Renal pelvis (tissue), 12 donors: Measurements from ENCODE around the gene ZNF385A. TPM values are rescaled to one million over a fixed set of nuclear protein-coding genes. Genes with fewer than 3 reads are reported as not detected.
A peak's percentile ranks its signal among the peaks of the same experiment; 100 is the strongest.

ENCODE experiments used
- DNase-seq: peaks from one replicate; pipeline ENCODE4 v3.0.0-alpha.2; 2013
- long read RNA-seq, 16 experiments: transcript quantifications; one replicate each; lab custom pipeline, GENCODE V29; 2026
- polyA plus RNA-seq, 3 donors: library from polyadenylated mRNA; unstranded; fragments of 120-200 nt; gene quantifications; one replicate each; pipeline ENCODE4 v1.2.1, GENCODE V29; 2013; ENCODE audit not compliant: insufficient read length in 3 of 3

The ZNF385A gene, protein sequence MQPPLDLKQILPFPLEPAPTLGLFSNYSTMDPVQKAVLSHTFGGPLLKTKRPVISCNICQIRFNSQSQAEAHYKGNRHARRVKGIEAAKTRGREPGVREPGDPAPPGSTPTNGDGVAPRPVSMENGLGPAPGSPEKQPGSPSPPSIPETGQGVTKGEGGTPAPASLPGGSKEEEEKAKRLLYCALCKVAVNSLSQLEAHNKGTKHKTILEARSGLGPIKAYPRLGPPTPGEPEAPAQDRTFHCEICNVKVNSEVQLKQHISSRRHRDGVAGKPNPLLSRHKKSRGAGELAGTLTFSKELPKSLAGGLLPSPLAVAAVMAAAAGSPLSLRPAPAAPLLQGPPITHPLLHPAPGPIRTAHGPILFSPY
- 10 to 100 TPM; 11.9 to 14.6 (median 13.0) TPM for polyA plus RNA-seq
- long read RNA-seq, donor 1, partial matches to known transcripts = 0 of 2 reads
- long read RNA-seq, donor 1, other reads (novel, unspliced or antisense) = 0 of 2 reads
- long read RNA-seq, donor 2, partial matches to known transcripts = 0 of 4 reads
- long read RNA-seq, donor 2, other reads (novel, unspliced or antisense) = 0 of 4 reads
- long read RNA-seq, donor 3, partial matches to known transcripts = 0 of 3 reads
- long read RNA-seq, donor 3, other reads (novel, unspliced or antisense) = 0 of 3 reads
- long read RNA-seq, donor 4, partial matches to known transcripts = 0 of 3 reads
- long read RNA-seq, donor 4, other reads (novel, unspliced or antisense) = 0 of 3 reads
- long read RNA-seq, donor 5, partial matches to known transcripts = 0 of 3 reads
- long read RNA-seq, donor 5, other reads (novel, unspliced or antisense) = 0 of 3 reads
- long read RNA-seq, donor 6, partial matches to known transcripts = 0 of 1 reads
- long read RNA-seq, donor 6, other reads (novel, unspliced or antisense) = 0 of 1 reads
- long read RNA-seq, donor 7, partial matches to known transcripts = 0 of 2 reads
- long read RNA-seq, donor 7, other reads (novel, unspliced or antisense) = 0 of 2 reads
- long read RNA-seq, donor 8, partial matches to known transcripts = 0 of 3 reads
- long read RNA-seq, donor 8, other reads (novel, unspliced or antisense) = 0 of 3 reads
- long read RNA-seq, donor 9, partial matches to known transcripts = 9 of 17 reads
- long read RNA-seq, donor 9, other reads (novel, unspliced or antisense) = 0 of 17 reads
- long read RNA-seq, donor 10, partial matches to known transcripts = 5 of 9 reads
- long read RNA-seq, donor 10, other reads (novel, unspliced or antisense) = 0 of 9 reads
- long read RNA-seq, donor 11 = 0 reads
- long read RNA-seq, donor 12, partial matches to known transcripts = 7 of 12 reads
- long read RNA-seq, donor 12, other reads (novel, unspliced or antisense) = 0 of 12 reads
- long read RNA-seq, donor 13, partial matches to known transcripts = 0 of 2 reads
- long read RNA-seq, donor 13, other reads (novel, unspliced or antisense) = 0 of 2 reads
- long read RNA-seq, donor 14 = 0 reads
- long read RNA-seq, donor 15, partial matches to known transcripts = 0 of 8 reads
- long read RNA-seq, donor 15, other reads (novel, unspliced or antisense) = 0 of 8 reads
- long read RNA-seq, donor 16, partial matches to known transcripts = 0 of 5 reads
- long read RNA-seq, donor 16, other reads (novel, unspliced or antisense) = 0 of 5 reads

GRCh38 chr12:54384591-54385041, at the start of gene ZNF385A:
Gene ZNF385A, minus strand, starts transcription at chr12:54384733. Its CDS starts 219 bp downstream, at chr12:54384514.
- no peak for DNase-seq

GRCh38 chr12:54432815-54433164, 48.3 kb upstream of the ZNF385A start:
- DNase-seq = no peak

DNA sequence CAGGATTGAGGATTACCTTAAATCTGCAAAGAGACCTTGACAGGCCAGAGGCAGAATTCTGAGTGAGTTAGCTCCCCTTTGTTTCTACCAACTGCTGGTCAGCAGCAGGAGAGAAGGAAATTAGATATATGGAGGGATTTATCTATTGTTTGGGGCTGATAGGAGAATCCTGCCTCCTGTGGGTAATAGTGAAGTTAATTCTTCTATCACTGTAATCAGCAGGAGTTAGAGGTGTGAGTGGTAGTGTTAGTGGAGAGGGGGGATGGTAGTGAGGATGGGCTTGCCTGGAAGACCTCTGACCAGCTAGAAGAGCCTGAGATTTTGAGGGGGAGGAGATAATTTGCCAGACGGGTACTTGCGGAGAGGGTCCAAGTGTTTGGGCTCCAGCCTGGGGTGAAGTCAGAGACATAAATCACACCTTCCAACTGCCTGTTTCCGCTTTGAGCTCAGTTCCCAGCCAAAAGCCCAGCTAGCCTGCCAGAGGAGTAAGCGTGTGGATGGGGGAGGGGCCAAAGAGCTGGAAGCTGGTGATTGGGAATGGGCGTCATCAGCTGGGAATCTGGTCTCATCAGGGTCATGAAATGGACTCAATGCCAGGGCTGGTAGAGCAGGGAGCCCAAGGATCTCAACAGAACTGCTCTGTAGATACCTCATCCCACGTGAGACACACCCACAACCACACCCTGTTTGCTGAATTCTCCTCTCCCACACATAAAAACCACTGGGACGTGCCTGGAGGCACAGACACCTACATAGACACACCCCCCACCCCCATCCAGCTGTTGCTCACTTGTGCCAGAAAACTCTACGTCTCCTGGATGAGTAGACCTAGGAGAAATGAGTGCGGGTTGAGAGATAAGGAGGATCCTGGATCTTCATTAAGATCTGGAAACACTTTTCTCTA, 47.6 kb upstream of the ZNF385A start:
- DNase-seq = peak; percentile 64

GRCh38 chr12:54430471-54431069, 46.0 kb upstream of the ZNF385A start:
- DNase-seq = no peak

- DNase-seq = no peak
Observed at GRCh38 chr12:54429014-54429471, 44.5 kb upstream of the ZNF385A start.

GRCh38 chr12:54428050-54429013, 43.8 kb upstream of the ZNF385A start:
- DNase-seq = no peak

DNA sequence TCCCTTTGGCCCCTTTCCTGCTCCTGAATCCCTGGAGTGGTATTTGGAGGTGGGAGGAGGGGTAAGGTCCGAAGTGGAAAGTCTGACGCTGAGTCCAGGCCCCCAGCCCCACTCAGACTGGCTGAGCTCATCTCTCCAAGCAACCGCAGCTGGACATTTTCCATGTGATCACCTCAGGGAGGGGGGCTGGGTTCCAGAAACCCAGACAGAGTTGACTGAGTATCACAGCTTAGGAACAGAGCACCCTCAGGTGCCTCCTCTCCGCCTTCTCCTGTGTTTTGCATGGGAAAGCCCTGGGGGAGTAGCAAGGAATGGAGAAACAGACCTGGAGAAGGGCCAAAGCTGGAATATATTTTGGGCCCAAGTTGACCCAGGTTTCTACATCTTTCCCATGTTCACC, 42.6 kb upstream of the ZNF385A start:
- DNase-seq = no peak

DNA sequence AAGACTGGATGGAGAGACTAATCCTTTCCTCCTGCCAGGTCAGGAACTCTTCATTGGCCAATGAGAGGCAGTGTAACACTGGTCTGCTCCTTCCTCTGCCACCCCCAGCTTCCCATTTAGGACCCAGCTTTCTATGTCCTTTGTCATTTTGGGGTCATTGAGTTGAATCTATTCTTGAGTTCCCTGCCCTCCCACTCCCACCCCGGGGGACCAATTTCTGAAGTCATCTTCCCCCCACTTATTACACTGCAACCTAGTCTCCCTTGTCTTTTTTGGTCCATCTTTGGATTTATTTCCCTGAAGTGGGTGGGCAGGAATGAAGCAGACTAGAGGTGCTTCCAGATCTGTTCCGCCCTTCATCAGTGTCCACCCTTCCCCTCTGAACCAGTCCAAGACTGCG, 42.2 kb upstream of the ZNF385A start:
- DNase-seq = no peak

- no peak for DNase-seq
Observed at GRCh38 chr12:54425702-54426101, 41.2 kb upstream of the ZNF385A start.

DNA sequence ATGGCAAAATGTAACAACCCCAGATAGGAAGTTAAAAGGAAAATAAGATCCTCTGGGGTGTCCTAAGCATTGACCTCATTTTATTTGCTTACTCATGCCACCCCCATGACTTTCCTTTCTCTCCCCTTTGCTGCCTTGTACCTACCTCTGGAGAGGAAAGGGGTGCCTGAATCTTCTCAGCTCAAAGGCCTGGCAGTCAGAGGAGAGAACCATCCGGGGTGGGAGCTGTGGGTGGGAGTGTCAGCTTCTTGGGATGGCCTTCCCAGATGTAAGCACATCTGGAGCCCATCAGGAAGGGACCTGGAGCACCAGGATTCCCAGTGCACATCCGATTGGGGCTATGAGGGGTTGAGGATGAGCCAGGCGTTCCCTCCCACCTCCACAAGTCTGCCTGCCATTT, 39.7 kb upstream of the ZNF385A start:
- no peak for DNase-seq

- no peak for DNase-seq
Observed at GRCh38 chr12:54423816-54424150, 39.2 kb upstream of the ZNF385A start.

DNA sequence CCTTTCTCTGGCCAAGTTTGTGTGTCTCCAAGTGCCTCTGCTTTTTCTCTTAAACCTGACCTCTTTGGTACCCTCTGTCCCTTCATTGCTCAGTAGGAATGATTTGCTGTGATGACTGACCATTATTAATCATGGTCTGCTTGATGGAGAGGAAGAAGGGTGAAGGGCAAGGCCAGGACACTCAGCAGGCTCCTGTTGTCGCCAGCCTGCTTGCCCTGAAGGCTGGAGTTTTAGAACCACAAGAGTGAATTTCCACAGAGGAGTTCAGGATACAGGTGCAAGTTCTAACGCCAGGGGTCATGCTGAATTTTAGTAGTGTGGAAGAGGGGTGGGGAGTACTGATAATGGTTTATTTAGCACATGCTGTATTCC, 37.3 kb upstream of the ZNF385A start:
- no peak for DNase-seq

DNA sequence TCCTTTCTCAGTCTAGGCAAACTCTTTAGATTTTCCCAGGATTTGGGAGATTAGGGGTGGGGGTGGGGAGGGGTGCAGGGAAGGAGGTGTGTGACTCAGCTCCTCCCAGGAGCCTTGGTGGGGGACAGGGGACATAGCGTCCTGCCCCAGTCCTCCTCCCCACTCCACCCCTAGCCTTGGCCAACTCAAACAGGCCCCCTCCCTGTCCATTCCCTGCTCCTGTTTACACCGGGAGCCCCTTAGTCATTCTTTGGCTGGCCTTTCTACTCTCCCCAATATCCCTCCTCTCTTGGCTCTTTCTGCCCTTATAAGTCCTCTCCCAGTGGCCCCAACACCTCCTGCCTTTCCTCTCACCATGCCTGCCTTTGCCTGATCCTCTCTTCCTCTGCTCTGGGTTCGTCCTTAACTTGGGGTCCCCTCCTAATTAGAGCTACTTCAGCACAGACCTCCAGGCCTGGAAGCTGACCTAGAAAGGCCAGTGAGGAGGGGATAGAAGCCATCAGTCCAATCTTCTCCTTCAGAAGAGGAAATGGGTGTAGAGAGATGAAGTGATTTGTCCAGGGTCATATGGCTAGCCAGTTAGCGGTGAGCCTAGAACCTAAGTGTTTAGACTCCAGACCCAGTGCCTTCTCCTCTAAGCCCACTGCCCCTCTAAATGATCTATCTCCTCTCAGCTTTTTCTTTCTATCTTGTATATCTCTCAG, 36.8 kb upstream of the ZNF385A start:
- no peak for DNase-seq

- no peak for DNase-seq
Observed at GRCh38 chr12:54420766-54421144, 36.2 kb upstream of the ZNF385A start.

- DNase-seq = peak; percentile 61
Observed at GRCh38 chr12:54419088-54419887, 34.8 kb upstream of the ZNF385A start, which contains the start of gene ITGA5. Gene ITGA5, minus strand, starts transcription at chr12:54419266. Its CDS starts 68 bp downstream, at chr12:54419198.

DNA sequence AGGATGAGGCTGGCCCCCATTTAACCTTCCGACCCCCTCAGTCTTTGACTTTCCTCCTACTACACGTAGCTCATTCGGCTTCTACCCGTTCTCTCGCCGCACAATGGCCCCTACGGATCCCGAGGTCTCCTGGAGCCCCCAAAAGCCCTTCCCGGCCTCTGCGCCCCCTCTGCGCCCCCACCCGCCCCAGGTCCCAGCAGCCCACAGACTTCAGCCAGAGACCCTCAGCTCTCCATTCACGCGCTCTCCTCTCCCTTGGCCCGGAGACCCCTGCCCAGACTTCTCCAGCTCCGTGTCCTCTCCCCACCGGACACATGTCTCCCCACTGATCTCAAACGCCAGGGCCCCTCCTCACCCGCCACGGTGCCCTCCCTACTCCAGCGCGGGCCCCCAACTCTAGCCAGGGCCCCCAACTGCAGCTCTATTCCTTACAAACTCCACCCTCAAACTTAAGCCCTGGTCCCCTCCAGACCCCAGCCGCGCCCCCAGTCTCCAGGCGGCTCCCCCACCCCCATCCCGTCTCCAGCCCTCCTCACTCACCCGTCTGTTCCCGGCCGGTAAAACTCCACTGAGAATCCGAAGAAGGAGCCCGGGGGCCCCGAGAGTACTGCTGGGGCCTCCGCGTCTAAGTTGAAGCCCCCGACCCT, 34.0 kb upstream of the ZNF385A start:
- DNase-seq = no peak
